Neural cell (in vitro differentiated cells): Measurements from ENCODE around the gene HELZ. TPM values are rescaled to one million over a fixed set of nuclear protein-coding genes. Genes with fewer than 3 reads are reported as not detected.

ENCODE experiments used
- H2AFZ ChIP-seq: fragments of 200-600, 300-800 bp; sonication (generic), shearing (Covaris generic); 2 replicates; pipeline ENCODE4 v1.6.0; 2014; ENCODE audit warnings: low read depth, mild to moderate bottlenecking, antibody characterized with exemption, low read length, moderate library complexity
- H3F3A ChIP-seq: fragments of 200-600 bp; shearing (Covaris generic); 2 replicates; pipeline ENCODE4 v1.6.1; 2016; ENCODE audit warnings: mild to moderate bottlenecking, moderate library complexity, mixed read lengths, antibody characterized with exemption, low read length; ENCODE audit not compliant: insufficient read depth, poor library complexity, severe bottlenecking
- H3K27ac ChIP-seq: fragments of 200-600, 300-800 bp; sonication (generic), shearing (Covaris generic); 2 replicates; pipeline ENCODE4 v1.5.1; 2014; ENCODE audit warnings: mild to moderate bottlenecking, low read length, moderate library complexity
- H3K27me3 ChIP-seq: fragments of 300-800, 200-600 bp; sonication (generic), shearing (Covaris generic); 2 replicates; pipeline ENCODE4 v1.6.0; 2014; ENCODE audit warnings: mild to moderate bottlenecking, low read depth, low read length, moderate library complexity; ENCODE audit not compliant: insufficient read depth
- H3K36me3 ChIP-seq: fragments of 300-800, 200-600 bp; sonication (generic), shearing (Covaris generic); 2 replicates; pipeline ENCODE4 v1.5.1; 2014; ENCODE audit warnings: mild to moderate bottlenecking, antibody characterized with exemption, low read length, moderate library complexity; ENCODE audit not compliant: insufficient read depth
- H3K4me2 ChIP-seq: fragments of 300-800, 200-600 bp; sonication (generic), shearing (Covaris generic); 2 replicates; pipeline ENCODE4 v1.6.0; 2014; ENCODE audit warnings: mild to moderate bottlenecking, low read length
- H3K4me3 ChIP-seq: fragments of 300-800, 200-600 bp; sonication (generic), shearing (Covaris generic); 2 replicates; pipeline ENCODE4 v1.5.1; 2014; ENCODE audit warnings: mild to moderate bottlenecking, low read length, moderate library complexity
- H3K79me2 ChIP-seq: fragments of 200-600 bp; shearing (Covaris generic); replicated peaks from 2 replicates; pipeline ENCODE4 v1.6.0; 2014; ENCODE audit warnings: mild to moderate bottlenecking, low read length, moderate library complexity; ENCODE audit not compliant: insufficient read depth
- H3K9ac ChIP-seq: fragments of 300-800, 200-600 bp; sonication (generic), shearing (Covaris generic); 2 replicates; pipeline ENCODE4 v1.6.1; 2016; ENCODE audit warnings: mild to moderate bottlenecking, low read length, mixed read lengths
- H3K9me2 ChIP-seq: fragments of 200-600 bp; shearing (Covaris generic); 2 replicates; pipeline ENCODE4 v1.6.1; 2016; ENCODE audit warnings: mild to moderate bottlenecking, low read length, mixed read lengths; ENCODE audit not compliant: insufficient read depth
- H3K9me3 ChIP-seq: fragments of 200-600, 300-800 bp; sonication (generic), shearing (Covaris generic); 2 replicates; pipeline ENCODE4 v1.6.1; 2016; ENCODE audit warnings: mild to moderate bottlenecking, mixed run types, low read length, moderate library complexity, mixed read lengths
- H4K20me1 ChIP-seq: fragments of 200-600 bp; shearing (Covaris generic); 2 replicates; pipeline ENCODE4 v1.6.1; 2016; ENCODE audit warnings: mild to moderate bottlenecking, mixed run types; ENCODE audit not compliant: insufficient read depth
- EP300 ChIP-seq: fragments of 450-650 bp; conservative IDR thresholded peaks from 2 replicates; pipeline ENCODE4 v1.6.1; 2014; ENCODE audit warnings: antibody characterized with exemption, mild to moderate bottlenecking, moderate library complexity; ENCODE audit not compliant: poor library complexity, severe bottlenecking
- EZH2 ChIP-seq: fragments of 200-600, 300-800 bp; shearing (Covaris generic), sonication (generic); IDR thresholded peaks from 2 replicates; pipeline ENCODE4 v1.6.1; 2014; ENCODE audit warnings: antibody characterized with exemption, low read length, borderline replicate concordance, mild to moderate bottlenecking; ENCODE audit not compliant: insufficient read depth, poor library complexity, severe bottlenecking
- MXI1 ChIP-seq: fragments of 450-650 bp; conservative IDR thresholded peaks from 2 replicates; pipeline ENCODE4 v1.6.1; 2014; ENCODE audit warnings: antibody characterized with exemption, mild to moderate bottlenecking; ENCODE audit not compliant: poor library complexity, severe bottlenecking
- POLR2AphosphoS5 ChIP-seq: IDR thresholded peaks from 2 replicates; pipeline ENCODE4 v1.6.1; 2012
- RAD21 ChIP-seq: fragments of 450-650 bp; conservative IDR thresholded peaks from 2 replicates; pipeline ENCODE4 v1.6.1; 2014; ENCODE audit warnings: antibody characterized with exemption, mild to moderate bottlenecking, moderate library complexity
- SMC3 ChIP-seq: fragments of 450-650 bp; conservative IDR thresholded peaks from 2 replicates; pipeline ENCODE4 v1.6.1; 2014; ENCODE audit warnings: antibody characterized with exemption, mild to moderate bottlenecking, moderate library complexity; ENCODE audit not compliant: poor library complexity
- TAF1 ChIP-seq: IDR thresholded peaks from 2 replicates; pipeline ENCODE4 v1.6.1; 2012; ENCODE audit warnings: low read depth
- polyA plus RNA-seq: library from polyadenylated mRNA; depleted of rRNA; stranded (reverse); fragments of >200 nt; gene quantifications from 2 replicates; pipeline ENCODE4 v1.2.3, GENCODE V29; 2014
- TF ChIP-seq, protein P1 (sequence below): fragments of 450-650 bp; IDR thresholded peaks from 2 replicates; pipeline ENCODE4 v1.5.1; 2014; ENCODE audit warnings: antibody characterized with exemption, mild to moderate bottlenecking, moderate library complexity; ENCODE audit not compliant: poor library complexity, severe bottlenecking
- TF ChIP-seq, protein P2 (sequence below): IDR thresholded peaks from 2 replicates; pipeline ENCODE4 v1.6.1; 2012; ENCODE audit warnings: borderline replicate concordance

The HELZ gene
- polyA plus RNA-seq, 1 donor from 2014 or later: 11.7 TPM

DNA sequence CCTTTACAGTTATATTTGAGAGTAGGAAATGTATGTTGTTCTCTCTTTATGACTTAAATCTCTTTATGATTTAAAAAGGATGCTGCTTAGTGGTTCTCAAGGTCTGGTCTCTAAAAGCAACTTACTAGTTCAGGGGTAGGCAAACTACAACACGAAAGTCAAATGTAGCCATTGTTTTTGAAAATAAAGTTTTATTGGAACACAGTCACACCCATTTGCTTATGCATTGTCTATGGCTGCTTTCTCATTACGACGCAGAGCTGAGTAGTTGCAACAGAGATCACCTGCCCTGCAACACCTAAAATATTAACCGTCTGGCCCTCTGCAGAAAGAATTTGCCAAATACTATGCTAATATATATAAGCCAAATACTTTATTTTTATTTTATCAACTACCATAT lies 58.2 kb downstream of the HELZ start:
- H3K9me2 ChIP-seq: no peaks in the 10 kb centered on the region
- no peak overlapping the region for H3K27ac ChIP-seq
- no peaks in the 10 kb centered on the region for H3K79me2 ChIP-seq
- H3F3A ChIP-seq: no peaks in the 10 kb centered on the region
- H2AFZ ChIP-seq: no peak overlapping the region
- no peak for TF ChIP-seq EP300
- no peak for TF ChIP-seq RAD21
- no peak for TF ChIP-seq SMC3
- TF ChIP-seq EZH2: no peak
- TF ChIP-seq, protein P1, sequence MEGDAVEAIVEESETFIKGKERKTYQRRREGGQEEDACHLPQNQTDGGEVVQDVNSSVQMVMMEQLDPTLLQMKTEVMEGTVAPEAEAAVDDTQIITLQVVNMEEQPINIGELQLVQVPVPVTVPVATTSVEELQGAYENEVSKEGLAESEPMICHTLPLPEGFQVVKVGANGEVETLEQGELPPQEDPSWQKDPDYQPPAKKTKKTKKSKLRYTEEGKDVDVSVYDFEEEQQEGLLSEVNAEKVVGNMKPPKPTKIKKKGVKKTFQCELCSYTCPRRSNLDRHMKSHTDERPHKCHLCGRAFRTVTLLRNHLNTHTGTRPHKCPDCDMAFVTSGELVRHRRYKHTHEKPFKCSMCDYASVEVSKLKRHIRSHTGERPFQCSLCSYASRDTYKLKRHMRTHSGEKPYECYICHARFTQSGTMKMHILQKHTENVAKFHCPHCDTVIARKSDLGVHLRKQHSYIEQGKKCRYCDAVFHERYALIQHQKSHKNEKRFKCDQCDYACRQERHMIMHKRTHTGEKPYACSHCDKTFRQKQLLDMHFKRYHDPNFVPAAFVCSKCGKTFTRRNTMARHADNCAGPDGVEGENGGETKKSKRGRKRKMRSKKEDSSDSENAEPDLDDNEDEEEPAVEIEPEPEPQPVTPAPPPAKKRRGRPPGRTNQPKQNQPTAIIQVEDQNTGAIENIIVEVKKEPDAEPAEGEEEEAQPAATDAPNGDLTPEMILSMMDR: no peak
- no peak for TF ChIP-seq MXI1
- no peak for TF ChIP-seq POLR2AphosphoS5
- TF ChIP-seq, protein P2, sequence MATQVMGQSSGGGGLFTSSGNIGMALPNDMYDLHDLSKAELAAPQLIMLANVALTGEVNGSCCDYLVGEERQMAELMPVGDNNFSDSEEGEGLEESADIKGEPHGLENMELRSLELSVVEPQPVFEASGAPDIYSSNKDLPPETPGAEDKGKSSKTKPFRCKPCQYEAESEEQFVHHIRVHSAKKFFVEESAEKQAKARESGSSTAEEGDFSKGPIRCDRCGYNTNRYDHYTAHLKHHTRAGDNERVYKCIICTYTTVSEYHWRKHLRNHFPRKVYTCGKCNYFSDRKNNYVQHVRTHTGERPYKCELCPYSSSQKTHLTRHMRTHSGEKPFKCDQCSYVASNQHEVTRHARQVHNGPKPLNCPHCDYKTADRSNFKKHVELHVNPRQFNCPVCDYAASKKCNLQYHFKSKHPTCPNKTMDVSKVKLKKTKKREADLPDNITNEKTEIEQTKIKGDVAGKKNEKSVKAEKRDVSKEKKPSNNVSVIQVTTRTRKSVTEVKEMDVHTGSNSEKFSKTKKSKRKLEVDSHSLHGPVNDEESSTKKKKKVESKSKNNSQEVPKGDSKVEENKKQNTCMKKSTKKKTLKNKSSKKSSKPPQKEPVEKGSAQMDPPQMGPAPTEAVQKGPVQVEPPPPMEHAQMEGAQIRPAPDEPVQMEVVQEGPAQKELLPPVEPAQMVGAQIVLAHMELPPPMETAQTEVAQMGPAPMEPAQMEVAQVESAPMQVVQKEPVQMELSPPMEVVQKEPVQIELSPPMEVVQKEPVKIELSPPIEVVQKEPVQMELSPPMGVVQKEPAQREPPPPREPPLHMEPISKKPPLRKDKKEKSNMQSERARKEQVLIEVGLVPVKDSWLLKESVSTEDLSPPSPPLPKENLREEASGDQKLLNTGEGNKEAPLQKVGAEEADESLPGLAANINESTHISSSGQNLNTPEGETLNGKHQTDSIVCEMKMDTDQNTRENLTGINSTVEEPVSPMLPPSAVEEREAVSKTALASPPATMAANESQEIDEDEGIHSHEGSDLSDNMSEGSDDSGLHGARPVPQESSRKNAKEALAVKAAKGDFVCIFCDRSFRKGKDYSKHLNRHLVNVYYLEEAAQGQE: no peak
- no peak for TF ChIP-seq TAF1
- H3K27me3 ChIP-seq: no peaks in the 10 kb centered on the region
- no peak overlapping the region for H3K9ac ChIP-seq
- no peak overlapping the region for H3K4me3 ChIP-seq
- peaks cover 7% of the 10 kb centered on the region for H3K36me3 ChIP-seq
- H3K4me2 ChIP-seq: no peak overlapping the region
- H4K20me1 ChIP-seq: no peaks in the 10 kb centered on the region
- no peaks in the 10 kb centered on the region for H3K9me3 ChIP-seq

GRCh38 chr17:67183531-67183930 lies 61.5 kb downstream of the HELZ start:
- Histone ChIP-seq H3K36me3 (peaks cover 7% of the 10 kb centered on the region), H3K9ac (no peak overlapping the region), H3K4me3 (no peak overlapping the region), H3K79me2 (no peaks in the 10 kb centered on the region), H2AFZ (no peak overlapping the region), H3F3A (no peaks in the 10 kb centered on the region), H3K27me3 (no peaks in the 10 kb centered on the region), H3K27ac (no peak overlapping the region), H3K9me2 (no peaks in the 10 kb centered on the region), H3K9me3 (no peaks in the 10 kb centered on the region), H4K20me1 (no peaks in the 10 kb centered on the region), H3K4me2 (no peak overlapping the region)
- TF ChIP-seq EZH2: no peak
- TF ChIP-seq RAD21: no peak
- TF ChIP-seq, protein P2: no peak
